Neural cell (in vitro differentiated cells): ENCODE data around the gene GSG1L. TPM values are rescaled to one million over a fixed set of nuclear protein-coding genes. Genes with fewer than 3 reads are reported as not detected.

ENCODE experiments used
- H2AFZ ChIP-seq: fragments of 200-600, 300-800 bp; sonication (generic), shearing (Covaris generic); 2 replicates; pipeline ENCODE4 v1.6.0; 2014; ENCODE audit warnings: low read depth, mild to moderate bottlenecking, antibody characterized with exemption, low read length, moderate library complexity
- H3F3A ChIP-seq: fragments of 200-600 bp; shearing (Covaris generic); 2 replicates; pipeline ENCODE4 v1.6.1; 2016; ENCODE audit warnings: mild to moderate bottlenecking, moderate library complexity, mixed read lengths, antibody characterized with exemption, low read length; ENCODE audit not compliant: insufficient read depth, poor library complexity, severe bottlenecking
- H3K27ac ChIP-seq: fragments of 200-600, 300-800 bp; sonication (generic), shearing (Covaris generic); 2 replicates; pipeline ENCODE4 v1.5.1; 2014; ENCODE audit warnings: mild to moderate bottlenecking, low read length, moderate library complexity
- H3K27me3 ChIP-seq: fragments of 300-800, 200-600 bp; sonication (generic), shearing (Covaris generic); 2 replicates; pipeline ENCODE4 v1.6.0; 2014; ENCODE audit warnings: mild to moderate bottlenecking, low read depth, low read length, moderate library complexity; ENCODE audit not compliant: insufficient read depth
- H3K36me3 ChIP-seq: fragments of 300-800, 200-600 bp; sonication (generic), shearing (Covaris generic); 2 replicates; pipeline ENCODE4 v1.5.1; 2014; ENCODE audit warnings: mild to moderate bottlenecking, antibody characterized with exemption, low read length, moderate library complexity; ENCODE audit not compliant: insufficient read depth
- H3K4me2 ChIP-seq: fragments of 300-800, 200-600 bp; sonication (generic), shearing (Covaris generic); 2 replicates; pipeline ENCODE4 v1.6.0; 2014; ENCODE audit warnings: mild to moderate bottlenecking, low read length
- H3K4me3 ChIP-seq: fragments of 300-800, 200-600 bp; sonication (generic), shearing (Covaris generic); 2 replicates; pipeline ENCODE4 v1.5.1; 2014; ENCODE audit warnings: mild to moderate bottlenecking, low read length, moderate library complexity
- H3K79me2 ChIP-seq: fragments of 200-600 bp; shearing (Covaris generic); replicated peaks from 2 replicates; pipeline ENCODE4 v1.6.0; 2014; ENCODE audit warnings: mild to moderate bottlenecking, low read length, moderate library complexity; ENCODE audit not compliant: insufficient read depth
- H3K9ac ChIP-seq: fragments of 300-800, 200-600 bp; sonication (generic), shearing (Covaris generic); 2 replicates; pipeline ENCODE4 v1.6.1; 2016; ENCODE audit warnings: mild to moderate bottlenecking, low read length, mixed read lengths
- H3K9me2 ChIP-seq: fragments of 200-600 bp; shearing (Covaris generic); 2 replicates; pipeline ENCODE4 v1.6.1; 2016; ENCODE audit warnings: mild to moderate bottlenecking, low read length, mixed read lengths; ENCODE audit not compliant: insufficient read depth
- H3K9me3 ChIP-seq: fragments of 200-600, 300-800 bp; sonication (generic), shearing (Covaris generic); 2 replicates; pipeline ENCODE4 v1.6.1; 2016; ENCODE audit warnings: mild to moderate bottlenecking, mixed run types, low read length, moderate library complexity, mixed read lengths
- H4K20me1 ChIP-seq: fragments of 200-600 bp; shearing (Covaris generic); 2 replicates; pipeline ENCODE4 v1.6.1; 2016; ENCODE audit warnings: mild to moderate bottlenecking, mixed run types; ENCODE audit not compliant: insufficient read depth
- EP300 ChIP-seq: fragments of 450-650 bp; conservative IDR thresholded peaks from 2 replicates; pipeline ENCODE4 v1.6.1; 2014; ENCODE audit warnings: antibody characterized with exemption, mild to moderate bottlenecking, moderate library complexity; ENCODE audit not compliant: poor library complexity, severe bottlenecking
- EZH2 ChIP-seq: fragments of 200-600, 300-800 bp; shearing (Covaris generic), sonication (generic); IDR thresholded peaks from 2 replicates; pipeline ENCODE4 v1.6.1; 2014; ENCODE audit warnings: antibody characterized with exemption, low read length, borderline replicate concordance, mild to moderate bottlenecking; ENCODE audit not compliant: insufficient read depth, poor library complexity, severe bottlenecking
- MXI1 ChIP-seq: fragments of 450-650 bp; conservative IDR thresholded peaks from 2 replicates; pipeline ENCODE4 v1.6.1; 2014; ENCODE audit warnings: antibody characterized with exemption, mild to moderate bottlenecking; ENCODE audit not compliant: poor library complexity, severe bottlenecking
- POLR2AphosphoS5 ChIP-seq: IDR thresholded peaks from 2 replicates; pipeline ENCODE4 v1.6.1; 2012
- RAD21 ChIP-seq: fragments of 450-650 bp; conservative IDR thresholded peaks from 2 replicates; pipeline ENCODE4 v1.6.1; 2014; ENCODE audit warnings: antibody characterized with exemption, mild to moderate bottlenecking, moderate library complexity
- SMC3 ChIP-seq: fragments of 450-650 bp; conservative IDR thresholded peaks from 2 replicates; pipeline ENCODE4 v1.6.1; 2014; ENCODE audit warnings: antibody characterized with exemption, mild to moderate bottlenecking, moderate library complexity; ENCODE audit not compliant: poor library complexity
- TAF1 ChIP-seq: IDR thresholded peaks from 2 replicates; pipeline ENCODE4 v1.6.1; 2012; ENCODE audit warnings: low read depth
- polyA plus RNA-seq: library from polyadenylated mRNA; depleted of rRNA; stranded (reverse); fragments of >200 nt; gene quantifications from 2 replicates; pipeline ENCODE4 v1.2.3, GENCODE V29; 2014
- TF ChIP-seq, protein P1 (sequence below): fragments of 450-650 bp; IDR thresholded peaks from 2 replicates; pipeline ENCODE4 v1.5.1; 2014; ENCODE audit warnings: antibody characterized with exemption, mild to moderate bottlenecking, moderate library complexity; ENCODE audit not compliant: poor library complexity, severe bottlenecking
- TF ChIP-seq, protein P2 (sequence below): IDR thresholded peaks from 2 replicates; pipeline ENCODE4 v1.6.1; 2012; ENCODE audit warnings: borderline replicate concordance

GSG1L gene
- polyA plus RNA-seq, 1 donor from 2014 or later, result 0.85 TPM

DNA sequence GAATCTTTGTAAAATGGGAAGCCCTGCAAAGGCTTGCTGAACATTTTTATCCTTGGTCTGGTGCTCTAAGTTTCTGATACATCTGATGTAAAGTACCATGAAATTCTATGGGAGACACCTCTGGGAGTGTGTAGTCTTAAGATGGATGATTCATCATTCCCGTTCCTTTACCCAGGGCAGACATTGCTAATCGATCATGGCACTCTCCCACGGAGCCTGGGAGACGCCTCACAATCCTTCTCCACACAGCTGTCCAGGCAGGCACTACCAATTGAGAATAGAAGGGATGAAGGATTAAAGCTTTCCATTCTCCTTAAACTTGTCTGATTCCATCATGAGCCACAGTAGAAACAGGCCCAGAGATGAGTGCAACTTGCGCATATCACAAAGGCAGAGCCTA, 144.8 kb downstream of the GSG1L start:
- H3K9me3 ChIP-seq, result no peaks in the 10 kb centered on the region
- no peaks in the 10 kb centered on the region for H4K20me1 ChIP-seq
- no peak overlapping the region for H3K9ac ChIP-seq
- H3K4me3 ChIP-seq, result no peak overlapping the region
- H3K27me3 ChIP-seq, result peaks cover 7% of the 10 kb centered on the region
- no peak overlapping the region for H2AFZ ChIP-seq
- TF ChIP-seq POLR2AphosphoS5 (no peak), SMC3 (no peak), EP300 (no peak), MXI1 (no peak), RAD21 (no peak), TAF1 (no peak)
- TF ChIP-seq, protein P1, sequence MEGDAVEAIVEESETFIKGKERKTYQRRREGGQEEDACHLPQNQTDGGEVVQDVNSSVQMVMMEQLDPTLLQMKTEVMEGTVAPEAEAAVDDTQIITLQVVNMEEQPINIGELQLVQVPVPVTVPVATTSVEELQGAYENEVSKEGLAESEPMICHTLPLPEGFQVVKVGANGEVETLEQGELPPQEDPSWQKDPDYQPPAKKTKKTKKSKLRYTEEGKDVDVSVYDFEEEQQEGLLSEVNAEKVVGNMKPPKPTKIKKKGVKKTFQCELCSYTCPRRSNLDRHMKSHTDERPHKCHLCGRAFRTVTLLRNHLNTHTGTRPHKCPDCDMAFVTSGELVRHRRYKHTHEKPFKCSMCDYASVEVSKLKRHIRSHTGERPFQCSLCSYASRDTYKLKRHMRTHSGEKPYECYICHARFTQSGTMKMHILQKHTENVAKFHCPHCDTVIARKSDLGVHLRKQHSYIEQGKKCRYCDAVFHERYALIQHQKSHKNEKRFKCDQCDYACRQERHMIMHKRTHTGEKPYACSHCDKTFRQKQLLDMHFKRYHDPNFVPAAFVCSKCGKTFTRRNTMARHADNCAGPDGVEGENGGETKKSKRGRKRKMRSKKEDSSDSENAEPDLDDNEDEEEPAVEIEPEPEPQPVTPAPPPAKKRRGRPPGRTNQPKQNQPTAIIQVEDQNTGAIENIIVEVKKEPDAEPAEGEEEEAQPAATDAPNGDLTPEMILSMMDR, result no peak
- H3K79me2 ChIP-seq, result no peaks in the 10 kb centered on the region
- H3K4me2 ChIP-seq, result no peak overlapping the region
- no peak overlapping the region for H3K27ac ChIP-seq
- no peaks in the 10 kb centered on the region for H3F3A ChIP-seq
- H3K36me3 ChIP-seq, result no peaks in the 10 kb centered on the region
- no peaks in the 10 kb centered on the region for H3K9me2 ChIP-seq

DNA sequence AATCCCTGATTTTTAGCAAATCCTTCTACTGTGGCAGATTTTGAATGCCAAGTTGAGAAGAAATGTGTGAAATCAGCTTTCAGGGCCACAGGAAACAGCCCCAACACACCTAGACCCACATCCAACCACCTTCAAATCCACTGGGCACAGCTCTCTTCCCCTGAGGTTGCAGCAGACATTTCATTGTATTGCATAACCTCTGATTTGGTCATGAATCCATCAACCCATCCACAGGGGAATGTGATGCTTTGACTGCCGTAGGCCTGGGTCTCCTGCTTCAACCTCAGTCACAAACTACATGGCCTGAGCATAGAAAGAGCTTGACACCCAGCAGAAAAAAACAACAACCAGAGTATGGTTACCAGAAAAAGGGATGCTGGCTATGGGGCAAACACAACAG, 145.6 kb downstream of the GSG1L start:
- TF ChIP-seq EZH2 (no peak), MXI1 (no peak), SMC3 (no peak), EP300 (no peak), TAF1 (no peak)
- TF ChIP-seq, protein P1, result no peak
- TF ChIP-seq, protein P2, sequence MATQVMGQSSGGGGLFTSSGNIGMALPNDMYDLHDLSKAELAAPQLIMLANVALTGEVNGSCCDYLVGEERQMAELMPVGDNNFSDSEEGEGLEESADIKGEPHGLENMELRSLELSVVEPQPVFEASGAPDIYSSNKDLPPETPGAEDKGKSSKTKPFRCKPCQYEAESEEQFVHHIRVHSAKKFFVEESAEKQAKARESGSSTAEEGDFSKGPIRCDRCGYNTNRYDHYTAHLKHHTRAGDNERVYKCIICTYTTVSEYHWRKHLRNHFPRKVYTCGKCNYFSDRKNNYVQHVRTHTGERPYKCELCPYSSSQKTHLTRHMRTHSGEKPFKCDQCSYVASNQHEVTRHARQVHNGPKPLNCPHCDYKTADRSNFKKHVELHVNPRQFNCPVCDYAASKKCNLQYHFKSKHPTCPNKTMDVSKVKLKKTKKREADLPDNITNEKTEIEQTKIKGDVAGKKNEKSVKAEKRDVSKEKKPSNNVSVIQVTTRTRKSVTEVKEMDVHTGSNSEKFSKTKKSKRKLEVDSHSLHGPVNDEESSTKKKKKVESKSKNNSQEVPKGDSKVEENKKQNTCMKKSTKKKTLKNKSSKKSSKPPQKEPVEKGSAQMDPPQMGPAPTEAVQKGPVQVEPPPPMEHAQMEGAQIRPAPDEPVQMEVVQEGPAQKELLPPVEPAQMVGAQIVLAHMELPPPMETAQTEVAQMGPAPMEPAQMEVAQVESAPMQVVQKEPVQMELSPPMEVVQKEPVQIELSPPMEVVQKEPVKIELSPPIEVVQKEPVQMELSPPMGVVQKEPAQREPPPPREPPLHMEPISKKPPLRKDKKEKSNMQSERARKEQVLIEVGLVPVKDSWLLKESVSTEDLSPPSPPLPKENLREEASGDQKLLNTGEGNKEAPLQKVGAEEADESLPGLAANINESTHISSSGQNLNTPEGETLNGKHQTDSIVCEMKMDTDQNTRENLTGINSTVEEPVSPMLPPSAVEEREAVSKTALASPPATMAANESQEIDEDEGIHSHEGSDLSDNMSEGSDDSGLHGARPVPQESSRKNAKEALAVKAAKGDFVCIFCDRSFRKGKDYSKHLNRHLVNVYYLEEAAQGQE, result no peak

More for the DNA sequence above, 145.6 kb downstream of the GSG1L start:
- H3K27ac ChIP-seq, result no peak overlapping the region
- H3K9me2 ChIP-seq, result no peaks in the 10 kb centered on the region
- H3K9me3 ChIP-seq, result no peaks in the 10 kb centered on the region
- H3K4me3 ChIP-seq, result no peak overlapping the region
- H3K4me2 ChIP-seq, result no peak overlapping the region
- peaks cover 7% of the 10 kb centered on the region for H3K27me3 ChIP-seq
- no peaks in the 10 kb centered on the region for H3K36me3 ChIP-seq
- H3K9ac ChIP-seq, result no peak overlapping the region
- no peak overlapping the region for H2AFZ ChIP-seq
- H4K20me1 ChIP-seq, result no peaks in the 10 kb centered on the region
- H3K79me2 ChIP-seq, result no peaks in the 10 kb centered on the region
- no peaks in the 10 kb centered on the region for H3F3A ChIP-seq
